Measurements from ENCODE around the gene PNMA6E.
"Not testable (repeated sequence)": the region's sequence is repeated elsewhere in the genome, so short reads cannot be mapped to it uniquely, and the experiment has no call there.

GRCh38 chrX:153404333-153404732 lies 3.2 kb upstream of the PNMA6E start:
- not testable (repeated sequence) for TF ChIP-seq EZH2 (IDR thresholded peaks at IDR 0.05); POLR2AphosphoS5 (IDR thresholded peaks at IDR 0.05; ENCODE audit: borderline replicate concordance, low read depth, low read length); FOXP2 (optimal IDR thresholded peaks at IDR 0.05; ENCODE audit: control extremely low read depth, extremely low read length, insufficient read depth)

Measured in SK-N-MC (cell line).